Measurements from ENCODE around the gene KLRB1.
"Not testable (repeated sequence)": the region's sequence is repeated elsewhere in the genome, so short reads cannot be mapped to it uniquely, and the experiment has no call there.

The KLRB1 gene

DNA sequence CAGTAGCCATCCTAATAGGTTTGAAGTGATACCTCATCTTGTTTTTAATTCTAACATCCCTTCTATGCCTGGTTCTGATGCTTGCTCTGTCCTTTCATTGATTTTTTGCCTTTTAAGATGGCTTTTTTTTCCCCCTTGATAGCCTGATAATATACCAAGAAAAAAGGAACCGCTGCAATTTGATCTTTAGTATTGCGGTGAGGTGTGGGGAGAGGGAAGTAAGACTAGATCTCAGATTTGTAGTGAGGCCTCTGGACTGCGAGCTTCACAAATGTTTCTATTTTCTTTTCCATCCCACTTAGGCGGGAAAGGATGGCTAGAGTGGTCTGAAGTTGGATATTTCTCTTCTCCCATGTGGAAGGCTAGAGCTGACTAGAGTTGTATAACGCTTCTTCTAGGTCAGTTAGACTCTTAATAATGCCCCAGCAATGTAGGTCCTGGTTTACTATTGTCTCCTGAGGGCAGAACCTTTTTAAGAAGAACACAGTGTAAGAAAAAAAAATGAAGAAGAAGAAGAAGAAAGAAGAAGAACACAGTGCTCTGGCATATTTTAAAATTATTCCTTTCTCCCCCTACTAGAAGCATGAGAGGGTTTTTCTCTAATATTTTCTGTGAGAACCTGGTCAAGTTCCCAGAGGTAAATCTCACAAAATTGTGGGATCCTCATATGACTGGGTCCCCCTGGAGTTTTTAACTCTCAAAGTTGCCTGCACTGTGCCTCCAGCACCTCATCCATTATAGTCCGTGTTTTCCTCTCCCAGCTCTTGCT is 11.9 kb upstream of the KLRB1 start:
- DNase-seq, result no peak

DNA sequence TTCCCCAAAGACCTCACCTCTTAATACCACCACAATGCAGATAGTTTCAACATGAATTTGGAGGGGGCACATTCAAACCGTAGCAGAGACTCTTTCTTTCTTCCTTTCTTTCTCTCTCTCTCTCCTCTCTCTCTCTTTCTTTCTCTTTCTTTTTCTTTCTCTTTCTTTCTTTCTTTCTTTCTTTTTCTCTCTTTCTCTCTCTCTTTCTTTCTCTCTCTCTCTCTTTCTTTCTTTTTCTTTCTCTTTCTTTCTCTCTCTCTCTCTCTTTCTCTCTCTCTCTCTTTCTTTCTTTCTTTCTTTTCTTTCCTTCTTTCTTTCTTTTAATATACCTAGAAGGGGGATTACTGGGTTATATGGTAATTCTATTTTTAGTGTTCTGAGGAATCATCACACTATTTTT is 11.2 kb upstream of the KLRB1 start:
- not testable (repeated sequence) for DNase-seq

DNA sequence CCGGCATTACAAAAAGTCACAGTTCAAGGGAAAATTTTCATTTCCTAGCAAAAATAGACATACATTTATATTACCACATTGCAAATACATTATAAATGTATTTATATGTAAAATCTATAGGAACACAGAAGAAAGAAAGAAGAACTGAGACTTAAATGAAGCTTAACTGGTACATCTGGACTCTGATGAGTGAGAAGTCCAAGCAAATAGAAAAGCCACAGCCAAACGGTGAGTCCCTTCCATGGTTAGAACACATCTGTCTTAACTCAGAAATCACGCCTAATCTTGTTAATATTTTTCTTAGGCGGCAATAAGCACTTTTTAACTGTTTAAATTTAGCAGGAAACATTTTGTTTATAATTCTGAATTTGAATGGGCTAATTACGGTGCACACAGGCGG is 9.4 kb upstream of the KLRB1 start:
- no peak for DNase-seq

DNA sequence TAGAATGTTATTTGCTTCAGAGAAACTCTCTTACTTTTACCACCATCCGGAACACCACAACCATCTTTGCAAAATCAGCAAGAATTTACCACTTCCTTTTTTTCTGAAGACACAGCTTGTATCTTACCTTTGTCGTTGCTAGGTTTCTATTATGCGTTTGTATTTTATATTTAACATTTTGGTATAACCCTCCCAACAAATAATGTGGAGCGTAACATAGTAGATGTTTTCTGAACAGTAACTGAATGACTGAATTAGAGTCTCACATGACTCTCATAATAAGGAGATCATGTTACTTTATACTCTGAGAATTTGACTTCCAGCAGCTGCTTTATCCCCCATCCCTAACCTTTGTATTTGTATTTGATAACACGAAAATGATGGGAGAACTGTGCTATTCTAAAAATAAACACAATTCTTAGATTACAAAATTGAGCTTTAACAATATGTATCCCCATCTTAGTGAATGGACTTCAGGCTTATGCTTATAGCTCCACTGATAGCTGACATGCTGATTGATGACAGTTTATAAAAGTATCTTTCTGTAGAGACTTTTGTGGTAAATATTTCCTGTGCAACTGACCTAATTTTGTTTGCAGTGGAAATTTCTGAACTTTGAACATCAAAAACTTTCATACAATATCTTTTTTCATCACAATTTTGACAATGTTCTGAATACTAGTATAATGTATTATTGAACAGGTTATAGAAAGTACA is 7.9 kb upstream of the KLRB1 start:
- DNase-seq, result no peak

DNA sequence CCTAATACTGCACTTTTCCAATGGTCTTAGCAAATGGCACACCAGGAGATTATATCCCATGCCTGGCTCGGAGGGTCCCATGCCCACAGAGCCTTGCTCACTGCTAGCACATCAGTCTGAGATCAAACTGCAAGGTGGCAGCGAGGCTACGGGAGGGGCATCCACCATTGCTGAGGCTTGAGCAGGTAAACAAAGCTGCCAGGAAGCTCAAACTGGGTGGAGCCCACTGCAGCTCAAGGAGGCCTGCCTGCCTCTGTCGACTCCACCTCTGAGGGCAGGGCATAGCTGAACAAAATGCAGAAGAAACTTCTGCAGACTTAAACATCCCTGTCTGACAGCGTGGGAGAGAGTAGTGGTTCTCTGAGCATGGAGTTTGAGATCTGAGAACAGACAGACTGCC is 2.9 kb upstream of the KLRB1 start:
- not testable (repeated sequence) for DNase-seq

DNA sequence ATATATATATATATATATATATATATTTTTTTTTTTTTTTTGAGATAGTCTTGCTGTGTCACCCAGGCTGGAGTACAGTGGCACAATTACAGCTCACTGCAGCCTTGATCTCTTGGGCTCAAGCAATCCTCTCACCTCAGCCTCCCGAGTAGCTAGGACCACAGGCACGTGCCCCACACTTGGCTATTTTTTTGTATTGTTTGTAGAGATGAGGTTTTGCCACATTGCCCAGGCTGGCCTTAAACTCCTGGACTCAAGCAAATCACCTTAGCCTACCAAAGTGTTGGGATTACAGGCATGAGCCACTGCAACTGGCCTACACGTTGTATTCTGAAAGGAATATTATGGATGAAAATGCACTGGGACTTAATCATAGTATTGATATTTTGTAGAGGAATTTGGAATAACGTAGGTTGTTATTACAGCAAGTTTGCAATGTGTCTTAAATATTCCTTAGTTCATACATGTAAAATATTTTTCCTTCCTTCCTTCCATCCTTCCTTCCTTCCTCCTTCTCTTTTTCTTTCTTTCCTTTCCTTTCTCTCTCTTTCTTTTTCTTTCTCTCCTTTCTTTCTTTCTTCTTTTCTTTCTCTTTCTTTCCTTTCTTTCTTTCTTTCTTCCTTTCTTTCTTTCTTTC is 862 bp downstream of the KLRB1 start:
- DNase-seq, result no peak

DNA sequence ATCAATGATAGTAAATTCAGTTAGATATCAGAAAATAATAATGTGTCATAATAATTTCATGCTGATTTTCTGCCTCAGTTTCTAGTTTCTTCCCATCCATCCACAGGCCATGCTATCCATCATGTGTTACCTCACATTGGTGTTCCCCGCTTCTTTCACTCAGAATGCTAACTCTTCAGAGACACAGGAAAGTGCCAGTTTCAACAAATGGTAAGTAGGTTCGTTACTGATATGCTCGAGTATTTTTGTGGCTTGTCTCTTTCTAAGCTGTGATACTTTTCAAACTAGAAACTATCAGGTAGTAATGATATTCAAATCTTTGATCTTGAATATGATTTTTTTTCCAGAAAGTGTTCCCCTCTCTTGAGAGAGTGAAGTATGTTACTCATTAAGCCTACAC is 1.5 kb downstream of the KLRB1 start:
- DNase-seq, result no peak

DNA sequence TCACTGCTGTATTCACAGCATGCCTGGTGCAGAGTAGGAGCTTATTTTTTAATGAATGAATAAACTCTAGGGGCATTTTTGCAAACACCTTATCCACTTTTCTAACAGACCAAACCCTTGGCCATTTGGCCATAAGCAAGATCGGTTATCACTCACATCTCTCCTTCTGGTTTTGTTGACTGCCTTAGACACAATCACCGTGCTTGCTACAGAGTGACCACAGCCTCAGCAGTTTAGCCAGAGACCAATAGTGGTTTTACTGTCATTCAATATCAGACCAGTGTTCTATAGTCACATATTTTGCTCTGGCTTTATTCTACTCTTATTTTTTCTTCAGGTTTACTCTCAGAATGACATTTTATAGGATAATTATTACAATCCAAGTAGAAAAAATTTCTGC is 2.2 kb downstream of the KLRB1 start:
- DNase-seq, result no peak

DNA sequence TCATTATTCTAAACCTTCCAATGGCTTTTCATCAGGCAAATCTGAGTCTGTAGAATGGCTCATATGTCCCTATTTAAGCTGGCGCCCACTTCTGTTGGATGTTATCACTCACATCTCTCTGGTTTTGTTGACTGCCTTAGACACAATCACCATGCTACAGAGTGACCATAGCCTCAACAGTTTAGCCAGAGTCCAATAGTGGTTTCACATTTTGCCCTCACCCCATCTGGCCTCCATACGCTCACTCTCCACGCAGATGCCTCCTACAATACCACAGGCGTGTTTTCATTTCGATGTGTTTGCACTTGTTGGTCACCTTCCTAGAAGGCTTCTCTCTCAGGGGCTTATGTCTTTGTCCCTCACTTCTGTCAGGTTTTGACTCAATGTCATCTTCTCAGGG is 3.4 kb downstream of the KLRB1 start:
- DNase-seq, result no peak

DNA sequence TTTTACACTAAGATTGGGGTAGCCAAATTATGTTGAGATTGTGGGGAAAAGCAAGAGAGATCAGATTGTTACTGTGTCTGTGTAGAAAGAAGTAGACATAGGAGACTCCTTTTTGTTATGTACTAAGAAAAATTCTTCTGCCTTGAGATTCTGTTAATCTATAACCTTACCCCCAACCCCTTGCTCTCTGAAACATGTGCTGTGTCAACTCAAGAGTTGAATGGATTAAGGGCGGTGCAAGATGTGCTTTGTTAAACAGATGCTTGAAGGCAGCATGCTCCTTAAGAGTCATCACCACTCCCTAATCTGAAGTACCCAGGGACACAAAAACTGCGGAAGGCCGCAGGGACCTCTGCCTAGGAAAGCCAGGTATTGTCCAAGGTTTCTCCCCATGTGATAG is 7.3 kb downstream of the KLRB1 start:
- not testable (repeated sequence) for DNase-seq

DNA sequence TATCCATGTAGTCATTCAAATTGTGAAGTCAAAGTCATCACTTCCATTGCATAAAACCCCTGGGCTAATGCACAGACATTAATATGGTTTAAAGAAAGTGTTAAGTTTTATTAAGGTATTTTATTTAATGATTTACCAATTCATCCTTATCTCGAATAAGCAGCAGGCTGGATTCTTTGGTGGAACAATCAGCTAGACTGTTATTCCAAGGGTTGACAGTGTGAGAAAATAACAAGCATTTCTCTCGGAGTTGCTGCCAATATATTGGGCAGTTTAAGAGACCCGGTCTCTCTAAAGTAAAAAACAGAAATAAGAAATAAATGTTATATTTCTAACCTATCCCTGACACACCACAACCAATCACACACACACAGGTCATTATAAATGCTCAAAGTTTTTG is 9.4 kb downstream of the KLRB1 start:
- DNase-seq, result no peak

DNA sequence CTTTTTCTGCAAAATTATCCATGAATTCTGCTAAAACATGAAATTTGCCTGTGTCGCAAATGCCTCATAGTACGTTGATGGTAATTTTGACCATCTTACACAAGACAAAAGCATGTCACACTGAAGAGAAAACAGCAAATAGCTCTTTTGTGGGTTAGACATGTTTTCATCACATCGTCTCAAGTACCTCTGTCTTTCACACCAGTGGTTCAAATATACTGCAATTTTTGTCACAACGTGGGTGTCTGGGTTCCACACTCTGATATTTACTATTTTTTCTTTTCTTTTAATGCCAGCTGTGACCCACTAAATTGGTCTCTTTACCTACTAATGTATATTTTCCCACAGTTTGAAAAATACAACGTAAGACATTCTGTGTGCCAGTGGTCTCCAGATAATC is 10.4 kb downstream of the KLRB1 start:
- DNase-seq, result no peak

DNA sequence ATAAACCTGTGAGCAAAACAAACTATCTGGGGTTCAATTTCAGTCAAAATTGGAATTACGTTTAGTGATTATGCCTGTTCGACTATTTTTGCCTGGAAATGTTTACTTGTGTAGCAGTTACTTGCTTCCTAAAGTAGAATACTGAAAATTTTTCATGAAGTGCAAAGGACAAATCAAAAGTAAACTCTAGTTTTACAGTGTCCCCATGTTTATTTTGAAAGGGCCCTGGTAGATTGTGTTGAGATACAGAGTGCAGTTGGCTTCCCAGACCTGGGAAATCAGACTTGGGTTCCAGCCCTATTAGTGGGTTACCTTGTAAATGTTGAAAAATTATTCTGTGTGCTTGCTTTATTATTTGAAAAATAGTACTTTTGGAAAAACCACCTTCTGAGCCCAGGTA is 17.3 kb downstream of the KLRB1 start:
- no peak for DNase-seq

DNA sequence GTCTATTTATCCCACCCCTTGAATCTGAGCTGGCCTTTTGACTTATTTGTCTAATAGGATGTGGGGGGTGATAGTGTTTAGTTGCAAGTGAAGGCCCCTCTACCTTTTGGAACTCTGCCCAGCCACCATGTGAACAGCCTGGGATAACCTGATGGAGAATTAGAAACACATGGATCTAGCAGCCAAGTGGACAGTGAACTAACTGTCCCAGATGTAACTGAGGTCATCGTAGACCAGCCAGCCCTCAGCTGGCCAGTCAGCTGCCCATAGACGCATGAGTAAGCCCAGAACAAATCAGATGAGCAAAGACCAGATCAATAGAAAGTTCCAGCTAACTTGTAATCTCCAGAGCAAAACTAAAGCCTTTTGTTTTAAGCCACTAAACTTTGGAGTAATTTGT is 19.0 kb downstream of the KLRB1 start:
- no peak for DNase-seq

DNA sequence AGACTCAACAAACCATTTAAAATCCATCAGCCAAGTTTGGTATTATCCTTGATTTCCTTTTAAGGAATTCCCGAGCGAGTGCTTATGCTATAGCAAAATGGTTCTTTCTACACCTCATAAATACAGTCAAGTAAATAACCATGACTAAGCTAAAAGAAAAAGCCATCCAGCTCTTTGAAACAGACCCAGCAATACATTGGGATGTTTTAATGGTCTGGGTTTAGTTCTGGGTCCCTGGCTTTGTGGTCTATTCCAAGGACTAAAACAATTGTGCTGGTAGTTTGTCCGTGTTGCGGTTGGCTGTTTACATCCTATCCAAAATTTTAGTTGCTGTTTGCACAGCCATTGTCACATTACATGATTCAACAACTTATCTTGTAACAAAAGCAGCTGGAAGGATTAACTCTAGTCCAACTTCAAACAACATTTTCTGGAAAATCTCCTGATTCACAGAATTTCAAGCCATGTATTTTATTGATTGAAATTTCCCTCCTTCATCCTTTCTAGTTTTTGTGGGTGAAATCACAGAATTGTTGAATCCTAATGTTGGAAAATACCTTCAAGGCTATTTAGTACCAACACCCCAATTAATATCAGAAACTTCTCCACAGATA is 19.6 kb downstream of the KLRB1 start:
- no peak for DNase-seq

DNA sequence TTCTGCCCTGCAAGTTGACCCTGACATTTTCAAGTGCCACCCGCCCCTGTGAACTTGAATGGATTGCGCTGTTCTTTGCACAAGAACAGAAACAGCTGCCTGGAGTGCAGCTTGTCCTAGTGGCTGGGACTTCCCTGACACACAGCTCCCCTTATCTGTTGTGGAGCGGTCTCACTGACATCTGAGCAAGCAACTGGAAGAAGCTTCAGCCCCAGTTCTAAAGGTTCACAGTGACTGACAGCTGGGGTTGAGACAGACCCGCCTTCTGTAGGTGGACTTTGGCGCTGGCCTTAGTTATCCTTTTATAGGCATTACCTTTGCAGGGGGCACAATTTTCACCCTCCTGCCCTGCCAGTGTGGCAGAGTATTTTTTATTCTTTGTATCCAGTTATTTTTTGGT is 30.0 kb downstream of the KLRB1 start:
- not testable (repeated sequence) for DNase-seq

DNA sequence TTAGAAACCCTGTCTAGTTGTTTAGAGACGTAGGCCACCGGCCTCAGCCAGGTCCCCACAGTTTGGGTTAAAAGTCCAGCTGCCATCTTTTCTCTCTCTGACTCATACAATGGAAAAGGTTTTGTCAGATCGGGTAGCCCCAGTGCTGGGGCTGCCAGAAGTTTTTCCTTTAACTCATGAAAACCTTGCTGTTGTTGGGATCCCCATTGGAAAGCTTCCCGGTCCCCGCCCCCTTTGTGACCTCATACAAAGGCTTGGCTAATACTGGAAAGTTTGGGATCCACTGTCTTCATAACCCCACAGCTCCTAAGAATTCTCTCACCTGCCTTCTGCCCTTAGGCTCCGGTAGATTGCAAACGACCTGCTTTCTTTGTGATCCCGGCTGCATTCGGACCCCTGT is 40.6 kb downstream of the KLRB1 start:
- not testable (repeated sequence) for DNase-seq

DNA sequence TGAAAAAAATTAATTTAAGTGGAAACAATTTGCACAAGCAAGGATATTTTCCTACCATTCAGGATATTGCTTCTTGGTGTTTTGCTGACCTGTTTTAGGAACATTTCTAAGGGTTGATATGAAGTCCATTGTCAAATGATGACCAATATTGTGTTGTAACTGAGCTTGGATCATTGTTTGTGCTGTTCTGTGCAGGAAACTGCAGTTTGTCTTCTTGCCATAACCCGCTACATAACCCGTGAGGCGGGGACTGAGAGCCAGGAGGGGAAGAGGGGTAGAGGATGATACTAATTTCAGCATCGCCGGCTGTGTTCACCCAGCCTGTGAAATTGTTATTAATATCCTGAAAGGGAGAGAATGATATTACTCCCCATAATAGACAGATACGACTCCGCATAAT is 41.6 kb downstream of the KLRB1 start:
- not testable (repeated sequence) for DNase-seq

DNA sequence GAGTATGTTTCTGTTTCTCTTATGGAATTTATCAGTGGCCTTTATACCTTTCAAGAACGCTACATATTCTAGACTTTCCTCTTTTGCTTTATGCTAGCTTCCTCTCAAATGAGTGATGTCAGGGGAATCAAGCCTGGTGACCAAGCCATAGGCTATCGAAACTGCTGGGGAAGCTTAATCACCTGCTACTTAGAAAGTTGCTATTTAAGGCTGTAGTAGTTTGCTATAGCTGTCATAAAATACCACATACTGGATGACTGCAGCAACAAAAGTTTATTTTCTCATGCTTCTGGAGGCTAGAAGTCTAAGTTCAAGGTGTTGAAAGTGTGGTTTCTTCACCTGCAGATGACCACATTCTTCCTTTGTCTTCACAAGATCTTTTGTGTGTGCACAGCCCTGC is 43.3 kb downstream of the KLRB1 start:
- not testable (repeated sequence) for DNase-seq

DNA sequence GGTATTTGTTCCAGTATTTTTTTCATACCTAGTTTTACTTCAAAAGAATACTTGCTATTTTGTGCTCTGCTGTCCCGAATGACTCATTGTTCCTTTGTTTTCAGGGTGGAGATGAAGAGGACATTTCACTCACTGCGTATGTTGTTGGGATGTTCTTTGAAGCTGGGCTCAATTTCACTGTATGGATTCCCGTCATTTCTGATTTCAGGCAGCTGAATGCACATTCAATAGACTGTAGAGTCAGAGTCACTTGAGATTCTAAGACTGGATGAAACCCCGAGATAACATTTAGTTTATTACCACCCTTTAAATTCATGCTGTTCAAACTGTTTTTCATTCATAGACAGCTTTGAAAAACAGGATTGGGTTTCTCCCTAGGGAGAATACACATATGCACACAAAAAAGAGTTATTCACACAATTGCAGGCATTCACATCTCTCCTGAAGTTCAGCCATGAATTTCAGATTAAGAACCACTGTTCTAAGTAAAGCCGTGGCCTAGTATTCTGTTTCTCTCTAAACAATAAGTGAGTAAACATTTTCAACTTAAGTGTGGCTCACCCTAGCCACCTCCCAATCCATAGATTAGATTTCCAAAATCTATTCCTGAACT is 44.8 kb downstream of the KLRB1 start:
- DNase-seq, result not testable (repeated sequence)

DNA sequence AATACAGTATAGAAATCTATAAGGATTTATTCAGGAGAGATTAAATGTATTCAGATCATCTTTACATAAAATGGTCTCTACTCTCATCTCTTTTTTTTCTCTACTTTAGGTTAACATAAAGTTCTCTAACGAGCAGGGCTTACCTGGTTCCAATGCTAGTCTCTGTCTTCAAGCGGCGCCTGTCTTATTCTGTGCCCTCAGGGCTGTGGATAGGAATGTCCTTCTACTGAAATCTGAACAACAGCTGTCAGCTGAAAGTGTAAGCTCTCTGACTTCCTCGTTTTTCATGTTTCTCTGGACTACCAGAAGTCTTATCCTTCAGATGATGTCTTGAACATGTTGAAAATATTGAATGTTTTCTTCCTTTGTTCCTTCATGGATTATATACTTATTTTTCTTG is 62.2 kb downstream of the KLRB1 start:
- not testable (repeated sequence) for DNase-seq
